Neural progenitor cell (in vitro differentiated cells): ENCODE data around the gene LASP1.

Source experiments
- EZH2 ChIP-seq: fragments of 200-600 bp; sonication (generic); IDR thresholded peaks from 2 replicates; pipeline ENCODE4 v1.6.1; 2017; ENCODE audit warnings: antibody characterized with exemption, mild to moderate bottlenecking, moderate library complexity
- TF ChIP-seq, protein P1 (sequence below): fragments of 200-600 bp; sonication (generic); IDR thresholded peaks from 2 replicates; pipeline ENCODE4 v1.5.1; 2017; ENCODE audit warnings: antibody characterized with exemption, mild to moderate bottlenecking

DNA sequence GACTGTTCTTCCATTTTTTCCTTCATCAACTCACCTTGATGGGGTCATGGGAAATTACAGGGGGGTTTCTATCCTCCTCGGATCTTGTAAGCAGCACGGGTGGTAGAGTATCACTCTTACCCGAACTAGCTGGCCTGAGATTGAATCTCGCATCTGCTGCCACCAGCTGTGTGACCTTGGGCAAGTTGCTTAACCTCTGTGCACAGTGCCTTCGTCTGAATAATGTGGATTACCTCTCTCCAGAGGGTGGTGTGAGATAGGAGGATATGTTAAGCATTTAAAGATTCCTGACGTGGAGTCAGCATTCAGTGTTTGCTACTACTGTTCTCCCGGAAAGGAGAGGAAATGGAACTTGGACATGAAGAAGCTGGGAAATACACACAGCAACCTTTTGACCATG, 24.4 kb downstream of the LASP1 start:
- TF ChIP-seq, protein P1, sequence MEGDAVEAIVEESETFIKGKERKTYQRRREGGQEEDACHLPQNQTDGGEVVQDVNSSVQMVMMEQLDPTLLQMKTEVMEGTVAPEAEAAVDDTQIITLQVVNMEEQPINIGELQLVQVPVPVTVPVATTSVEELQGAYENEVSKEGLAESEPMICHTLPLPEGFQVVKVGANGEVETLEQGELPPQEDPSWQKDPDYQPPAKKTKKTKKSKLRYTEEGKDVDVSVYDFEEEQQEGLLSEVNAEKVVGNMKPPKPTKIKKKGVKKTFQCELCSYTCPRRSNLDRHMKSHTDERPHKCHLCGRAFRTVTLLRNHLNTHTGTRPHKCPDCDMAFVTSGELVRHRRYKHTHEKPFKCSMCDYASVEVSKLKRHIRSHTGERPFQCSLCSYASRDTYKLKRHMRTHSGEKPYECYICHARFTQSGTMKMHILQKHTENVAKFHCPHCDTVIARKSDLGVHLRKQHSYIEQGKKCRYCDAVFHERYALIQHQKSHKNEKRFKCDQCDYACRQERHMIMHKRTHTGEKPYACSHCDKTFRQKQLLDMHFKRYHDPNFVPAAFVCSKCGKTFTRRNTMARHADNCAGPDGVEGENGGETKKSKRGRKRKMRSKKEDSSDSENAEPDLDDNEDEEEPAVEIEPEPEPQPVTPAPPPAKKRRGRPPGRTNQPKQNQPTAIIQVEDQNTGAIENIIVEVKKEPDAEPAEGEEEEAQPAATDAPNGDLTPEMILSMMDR, result no peak
- TF ChIP-seq EZH2, result no peak
